Loucy (cell line): Measurements from ENCODE around the gene PHACTR1.

Experiments used
- EZH2phosphoT487 ChIP-seq: fragments of 200-600 bp; IDR thresholded peaks from 2 replicates; pipeline ENCODE4 v1.6.1; 2018; ENCODE audit warnings: antibody characterized with exemption, mild to moderate bottlenecking, moderate library complexity, borderline replicate concordance
- TF ChIP-seq, protein P1 (sequence below): fragments of 200-600 bp; sonication (generic); conservative IDR thresholded peaks from 2 replicates; pipeline ENCODE4 v1.5.1; 2014; ENCODE audit warnings: mild to moderate bottlenecking, antibody characterized with exemption, low read length

DNA sequence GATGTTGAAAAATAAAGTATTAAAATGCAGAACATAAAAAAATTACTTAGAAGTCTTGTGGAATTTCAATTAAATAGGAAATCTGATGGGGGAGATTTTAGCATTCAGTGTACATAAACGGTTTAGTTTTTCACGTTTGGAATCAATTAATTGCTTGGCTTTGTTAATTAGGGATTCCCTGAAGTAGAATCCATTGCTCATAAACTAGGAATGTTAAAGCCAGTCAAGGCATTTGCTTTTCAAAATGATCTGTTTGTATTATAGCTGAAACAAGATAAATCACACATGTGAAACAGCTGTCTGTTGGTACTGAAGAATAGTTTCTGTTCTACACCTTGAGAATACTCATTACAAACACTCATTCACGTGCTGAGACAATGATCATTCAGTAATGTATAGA, 313.8 kb downstream of the PHACTR1 start:
- TF ChIP-seq, protein P1, sequence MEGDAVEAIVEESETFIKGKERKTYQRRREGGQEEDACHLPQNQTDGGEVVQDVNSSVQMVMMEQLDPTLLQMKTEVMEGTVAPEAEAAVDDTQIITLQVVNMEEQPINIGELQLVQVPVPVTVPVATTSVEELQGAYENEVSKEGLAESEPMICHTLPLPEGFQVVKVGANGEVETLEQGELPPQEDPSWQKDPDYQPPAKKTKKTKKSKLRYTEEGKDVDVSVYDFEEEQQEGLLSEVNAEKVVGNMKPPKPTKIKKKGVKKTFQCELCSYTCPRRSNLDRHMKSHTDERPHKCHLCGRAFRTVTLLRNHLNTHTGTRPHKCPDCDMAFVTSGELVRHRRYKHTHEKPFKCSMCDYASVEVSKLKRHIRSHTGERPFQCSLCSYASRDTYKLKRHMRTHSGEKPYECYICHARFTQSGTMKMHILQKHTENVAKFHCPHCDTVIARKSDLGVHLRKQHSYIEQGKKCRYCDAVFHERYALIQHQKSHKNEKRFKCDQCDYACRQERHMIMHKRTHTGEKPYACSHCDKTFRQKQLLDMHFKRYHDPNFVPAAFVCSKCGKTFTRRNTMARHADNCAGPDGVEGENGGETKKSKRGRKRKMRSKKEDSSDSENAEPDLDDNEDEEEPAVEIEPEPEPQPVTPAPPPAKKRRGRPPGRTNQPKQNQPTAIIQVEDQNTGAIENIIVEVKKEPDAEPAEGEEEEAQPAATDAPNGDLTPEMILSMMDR: no peak
- TF ChIP-seq EZH2phosphoT487: no peak
